Loucy (cell line): Measurements from ENCODE around the gene TTC39B.

Experiments
- CTCF ChIP-seq: fragments of 200-600 bp; sonication (generic); conservative IDR thresholded peaks from 2 replicates; pipeline ENCODE4 v1.5.1; 2014; ENCODE audit warnings: mild to moderate bottlenecking, antibody characterized with exemption, low read length
- EZH2phosphoT487 ChIP-seq: fragments of 200-600 bp; IDR thresholded peaks from 2 replicates; pipeline ENCODE4 v1.6.1; 2018; ENCODE audit warnings: antibody characterized with exemption, mild to moderate bottlenecking, moderate library complexity, borderline replicate concordance

- TF ChIP-seq CTCF (no peak), EZH2phosphoT487 (no peak)
These were observed 34.6 kb downstream of the TTC39B start for GRCh38 chr9:15272377-15272928.
